Activated CD4-positive, alpha-beta T cell treated with anti-CD3 and anti-CD28 coated beads, Interleukin-2, amount 50 U/mL, for 48 hours (primary cell): ENCODE measurements around the gene ARRDC4.
"Not testable (repeated sequence)": the region's sequence is repeated elsewhere in the genome, so short reads cannot be mapped to it uniquely, and the experiment has no call there.

ENCODE experiments used
- DNase-seq, 2 experiments: peaks; one replicate each; pipeline ENCODE4 v3.0.0-alpha.2; 2020

ARRDC4 gene

DNA sequence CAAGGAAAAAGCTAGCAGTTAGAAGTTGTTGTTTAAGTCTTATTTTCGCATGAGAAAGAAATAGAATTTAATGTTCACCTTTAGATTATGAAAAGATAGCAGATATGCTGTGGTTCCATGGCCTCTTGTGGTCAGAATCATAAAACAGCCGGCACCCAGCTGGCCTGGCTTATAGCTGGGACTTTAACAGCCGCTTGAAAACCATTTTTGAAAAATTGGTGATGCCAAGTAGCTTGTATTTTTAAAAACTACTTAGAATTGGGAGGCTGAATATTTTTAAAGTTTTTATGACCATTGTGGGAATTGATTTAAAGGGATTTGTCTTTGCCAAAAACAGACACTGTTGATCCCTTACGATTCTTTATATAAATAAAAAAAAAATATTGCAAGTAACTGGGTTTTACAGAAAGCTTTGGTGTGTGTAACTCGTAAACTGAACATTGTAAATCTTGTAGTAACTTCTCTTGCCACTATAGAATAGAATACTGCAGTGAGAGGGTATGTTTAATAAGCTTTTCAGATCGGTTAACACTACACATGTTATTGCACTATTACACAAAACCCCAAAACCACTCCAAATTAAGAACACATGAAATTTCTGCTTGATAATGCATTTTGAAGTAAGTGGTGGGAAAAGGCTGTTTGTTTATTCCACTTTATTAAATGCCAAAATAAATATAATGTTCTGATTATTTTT is 6.6 kb downstream of the ARRDC4 start:
- no peak for DNase-seq

DNA sequence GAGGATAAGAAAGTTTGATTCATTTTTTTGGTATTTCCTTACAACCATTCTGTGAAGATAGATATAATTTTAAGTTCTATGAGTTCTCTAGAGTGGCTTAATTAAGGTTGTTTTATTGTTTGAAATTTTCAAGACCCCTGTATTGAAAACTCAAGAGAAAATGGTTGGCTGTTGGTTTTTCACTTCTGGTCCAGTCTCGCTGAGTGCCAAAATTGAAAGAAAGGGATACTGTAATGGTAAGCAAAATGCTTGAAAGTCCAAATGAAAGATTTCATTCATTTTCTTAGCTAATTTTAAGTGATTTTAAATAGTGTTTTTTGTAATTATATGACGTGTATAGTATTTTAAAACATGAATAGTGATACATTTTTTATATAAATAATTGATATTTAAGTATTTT is 7.4 kb downstream of the ARRDC4 start:
- no peak for DNase-seq

DNA sequence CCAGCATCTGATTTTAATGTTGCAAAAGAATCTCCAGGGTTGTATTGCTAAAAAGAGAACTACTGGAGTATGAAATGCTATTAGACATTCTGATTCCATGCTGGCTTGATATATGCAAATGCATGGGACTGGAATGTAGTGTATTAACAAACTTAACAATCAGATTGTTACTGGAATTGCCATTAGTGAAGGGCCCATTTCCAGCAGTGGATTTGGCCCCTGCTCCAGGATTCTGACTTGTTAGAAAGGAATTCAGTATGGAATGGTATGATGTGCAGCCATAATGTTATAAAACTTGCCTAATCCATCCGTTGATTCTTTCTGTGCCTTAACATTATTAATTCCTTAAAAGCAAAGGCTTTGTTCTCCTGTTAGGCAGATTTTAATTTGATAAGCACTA is 7.9 kb downstream of the ARRDC4 start:
- DNase-seq: no peak

DNA sequence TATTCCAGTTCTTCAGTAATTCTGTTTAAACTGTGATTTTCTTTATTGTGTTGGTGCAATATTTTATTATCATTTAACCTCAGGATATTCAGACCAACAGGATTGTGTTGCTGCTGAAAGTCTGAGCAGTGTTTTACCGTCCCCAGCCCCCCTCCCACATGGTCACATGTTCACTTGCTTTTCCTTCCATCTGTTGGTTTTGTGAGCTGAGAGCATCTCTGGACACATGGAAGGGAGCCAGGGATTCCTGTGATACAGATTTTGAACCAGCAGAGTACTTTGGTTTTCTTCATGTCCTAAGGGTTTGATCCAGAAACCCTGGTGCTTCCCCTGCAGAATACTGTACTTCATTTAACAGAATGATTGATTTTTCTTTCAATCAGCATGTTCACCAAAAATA is 11.9 kb downstream of the ARRDC4 start:
- DNase-seq: no peak

DNA sequence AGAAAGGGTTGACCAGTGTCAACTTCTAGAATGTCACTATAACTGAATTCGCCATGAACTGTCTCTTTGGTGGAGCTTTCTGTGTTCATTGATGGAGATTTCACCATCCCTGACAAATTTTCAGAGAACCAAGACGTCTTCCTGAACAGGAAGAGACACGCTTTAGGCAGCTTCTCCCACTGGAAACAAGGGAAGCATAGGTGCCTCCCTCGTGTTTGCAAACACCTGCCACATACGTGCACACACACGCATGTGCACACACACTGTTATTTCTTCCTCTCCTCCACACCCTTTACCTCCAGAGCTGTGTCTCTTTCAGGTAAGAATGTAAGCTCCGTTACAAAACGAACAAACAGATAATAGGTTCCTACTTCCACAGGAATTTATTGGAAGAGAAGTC is 15.6 kb downstream of the ARRDC4 start:
- DNase-seq: no peak

DNA sequence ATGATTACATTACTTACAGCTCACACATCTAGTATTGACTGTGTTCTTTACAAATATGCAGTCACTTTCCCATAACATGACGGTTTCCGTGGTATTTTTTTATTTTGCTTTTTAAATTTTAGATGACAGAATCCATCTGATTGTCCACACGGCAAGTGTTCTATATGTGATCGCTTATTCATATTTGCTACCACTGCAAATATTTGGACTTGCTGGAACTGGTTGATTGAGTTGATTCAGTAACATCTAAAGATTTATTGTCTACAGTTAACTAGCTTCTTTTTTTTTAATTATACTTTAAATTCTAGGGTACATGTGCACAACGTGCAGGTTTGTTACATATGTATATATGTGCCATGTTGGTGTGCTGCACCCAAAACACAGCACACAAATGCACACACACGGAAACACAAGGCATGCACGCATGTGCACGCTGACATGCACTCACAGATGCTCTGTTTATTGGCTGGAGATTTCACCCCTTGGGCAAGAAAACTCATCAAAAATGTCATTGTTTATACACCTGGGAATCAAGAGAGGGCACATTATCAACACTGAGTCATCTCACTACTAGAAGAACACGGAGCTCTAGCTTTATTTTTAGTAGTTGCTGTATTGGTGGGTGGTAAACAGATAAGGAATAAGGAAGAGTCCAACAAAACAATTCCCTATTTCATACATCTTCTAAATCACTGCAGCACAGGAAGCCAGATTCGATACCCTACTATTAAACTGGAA is 16.4 kb downstream of the ARRDC4 start:
- DNase-seq: no peak

DNA sequence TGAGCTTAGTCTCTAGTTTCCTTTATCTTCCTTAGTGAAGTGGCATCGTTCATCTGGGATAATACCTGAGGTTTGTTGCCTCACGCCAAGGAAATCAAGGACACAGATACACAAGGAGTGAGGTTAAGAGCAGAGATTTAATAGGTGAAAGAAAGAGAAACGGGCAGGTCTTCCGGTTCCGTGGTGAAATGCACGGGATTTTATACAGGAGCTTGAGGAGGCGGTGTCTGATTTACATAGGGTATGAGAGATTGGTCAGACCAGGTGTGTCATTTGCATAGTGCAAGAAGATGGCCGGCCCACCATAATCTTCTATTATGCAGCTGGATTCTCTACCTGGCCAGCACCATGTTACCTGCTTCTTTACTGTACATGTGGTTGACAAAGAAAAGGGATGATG is 17.2 kb downstream of the ARRDC4 start:
- no peak for DNase-seq

DNA sequence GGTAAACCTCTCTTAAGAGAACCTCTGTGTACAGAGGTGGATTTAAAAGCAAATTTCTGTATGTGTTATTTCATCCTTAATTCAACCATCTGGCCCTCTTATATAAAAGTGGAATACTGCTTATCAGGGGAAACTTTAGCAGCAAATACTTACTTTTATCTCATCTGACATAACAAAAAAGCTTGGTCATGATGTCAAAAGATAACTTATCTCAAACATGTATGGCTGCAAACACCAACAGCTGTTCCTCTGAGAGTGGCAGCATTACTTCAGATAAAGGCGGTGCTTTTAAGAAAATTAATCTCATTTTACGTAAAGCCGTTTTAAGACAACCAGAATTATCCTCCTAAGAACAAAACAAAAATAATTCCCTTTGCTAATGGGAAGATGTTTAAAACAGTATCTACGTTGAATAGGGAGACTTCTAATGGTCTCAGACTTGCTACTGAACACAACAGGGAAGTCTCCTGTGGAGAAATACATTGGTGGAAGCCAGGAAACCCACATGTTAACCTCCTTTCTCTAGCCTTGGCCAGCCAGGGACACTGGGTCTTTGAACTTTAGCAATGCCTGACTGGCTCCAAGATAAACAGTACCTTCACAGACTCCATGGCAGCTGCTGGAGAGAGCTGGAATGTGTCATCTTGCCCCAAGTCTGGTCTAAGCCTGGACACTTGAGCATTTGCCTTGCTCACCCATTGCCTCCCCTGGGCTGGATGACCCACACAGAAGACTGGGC is 18.1 kb downstream of the ARRDC4 start:
- DNase-seq: no peak

DNA sequence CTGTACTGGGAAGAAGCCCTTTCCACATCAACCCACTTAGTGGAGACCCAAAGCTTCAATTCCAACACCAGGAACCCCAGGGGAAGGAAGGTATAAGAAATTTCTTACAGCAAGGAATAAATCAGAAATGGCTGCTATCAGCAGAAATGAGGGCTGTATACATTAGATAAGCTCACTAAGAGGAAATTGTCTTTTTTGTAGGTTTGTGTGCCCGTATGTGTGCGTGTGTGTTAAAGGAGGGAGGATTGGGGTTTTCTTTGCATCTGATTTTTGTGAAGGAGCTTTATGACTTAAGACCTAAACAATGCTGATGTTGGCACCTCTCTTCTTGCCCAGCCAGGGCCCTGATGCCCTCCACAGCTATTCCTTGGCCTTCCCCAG is 18.6 kb downstream of the ARRDC4 start:
- no peak for DNase-seq

DNA sequence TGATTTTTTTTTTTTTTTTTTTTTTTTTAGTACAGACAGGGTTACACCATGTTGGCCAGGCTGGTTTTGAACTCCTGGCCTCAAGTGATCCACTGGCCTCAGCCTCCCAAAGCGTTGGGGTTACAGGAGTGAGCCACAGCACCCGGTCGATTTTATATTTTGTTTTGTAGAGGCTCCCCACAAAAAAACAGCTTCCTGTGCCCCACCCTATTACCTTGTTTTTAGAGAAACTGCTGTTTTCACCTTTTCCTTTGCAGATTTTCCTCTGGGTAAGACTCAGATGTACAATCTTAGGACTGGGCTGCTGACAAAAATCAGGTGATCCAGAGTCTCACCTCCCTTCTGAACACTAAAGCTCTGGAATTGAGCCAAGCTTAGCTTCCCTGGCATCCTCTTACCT is 20.6 kb downstream of the ARRDC4 start:
- no peak for DNase-seq

DNA sequence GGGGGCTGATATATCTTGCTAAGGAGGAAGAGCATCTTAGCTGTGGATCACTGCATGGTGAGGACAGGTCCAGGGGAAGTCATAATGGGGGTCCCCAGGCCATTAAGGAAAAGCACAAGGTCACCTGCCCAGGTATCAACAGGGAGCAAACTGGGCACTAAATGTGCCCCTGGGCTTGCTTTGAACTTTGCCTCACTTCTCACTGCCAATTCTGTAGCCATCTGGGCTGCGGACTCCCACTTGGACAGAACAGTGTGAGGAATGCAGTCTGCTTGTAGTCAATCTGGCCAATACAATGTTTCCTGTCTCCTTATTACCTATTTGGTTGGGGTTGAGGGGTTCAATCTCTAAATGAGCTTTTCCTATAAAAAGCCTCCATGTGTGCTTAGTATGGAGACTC is 21.3 kb downstream of the ARRDC4 start:
- no peak for DNase-seq

DNA sequence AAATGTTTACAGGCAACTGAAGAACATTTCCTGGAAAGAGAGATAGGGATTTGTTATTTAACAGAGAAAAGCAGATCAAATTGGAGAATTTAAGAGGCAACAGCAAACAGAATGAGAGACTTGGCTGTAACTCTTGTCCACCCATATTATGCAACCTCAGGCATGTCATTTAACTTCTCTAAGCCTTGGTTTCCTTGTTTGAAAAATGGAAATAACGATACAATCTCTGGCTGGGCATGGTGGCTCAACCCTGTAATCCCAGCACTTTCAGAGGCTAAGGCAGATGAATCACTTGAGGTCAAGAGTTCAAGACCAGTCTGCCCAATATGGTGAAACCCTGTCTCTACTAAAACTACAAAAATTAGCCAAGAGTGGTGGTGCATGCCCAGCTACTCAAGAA is 23.7 kb downstream of the ARRDC4 start:
- DNase-seq: no peak

DNA sequence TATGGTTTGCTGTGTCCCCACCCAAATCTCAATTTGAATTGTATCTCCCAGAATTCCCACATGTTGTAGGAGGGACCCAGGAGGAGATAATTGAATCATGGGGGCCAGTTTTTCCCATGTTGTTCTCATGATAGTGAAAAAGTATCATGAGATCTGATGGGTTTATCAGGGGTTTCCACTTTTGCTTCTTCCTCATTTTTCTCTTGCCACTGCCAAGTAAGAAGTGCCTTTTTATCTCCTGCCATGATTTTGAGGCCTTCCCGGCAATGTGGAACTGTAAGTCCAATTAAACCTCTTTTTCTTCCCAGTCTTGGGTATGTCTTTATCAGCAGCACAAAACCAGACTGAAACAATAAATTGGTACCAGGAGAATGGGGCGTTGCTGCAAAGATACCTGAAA is 25.5 kb downstream of the ARRDC4 start:
- not testable (repeated sequence) for DNase-seq

DNA sequence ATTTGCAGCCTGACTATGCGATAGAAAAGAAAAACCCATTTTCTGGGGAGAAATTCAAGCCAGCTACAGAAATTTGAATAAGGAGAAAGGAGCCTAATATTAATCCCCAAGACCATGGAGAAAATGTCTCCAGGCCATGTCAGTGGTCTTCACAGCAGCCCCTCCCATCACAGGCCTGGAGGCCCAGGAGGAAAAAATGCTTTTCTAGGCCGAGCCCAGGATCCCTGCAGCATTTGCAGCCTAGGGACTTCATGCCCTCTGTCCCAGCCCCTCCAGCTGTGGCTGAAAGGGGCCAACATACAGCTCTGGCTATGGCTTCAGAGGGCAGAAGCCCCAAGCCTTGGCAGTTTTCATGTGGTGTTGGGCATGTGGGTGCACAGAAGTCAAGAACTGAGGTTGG is 26.3 kb downstream of the ARRDC4 start:
- DNase-seq: no peak

DNA sequence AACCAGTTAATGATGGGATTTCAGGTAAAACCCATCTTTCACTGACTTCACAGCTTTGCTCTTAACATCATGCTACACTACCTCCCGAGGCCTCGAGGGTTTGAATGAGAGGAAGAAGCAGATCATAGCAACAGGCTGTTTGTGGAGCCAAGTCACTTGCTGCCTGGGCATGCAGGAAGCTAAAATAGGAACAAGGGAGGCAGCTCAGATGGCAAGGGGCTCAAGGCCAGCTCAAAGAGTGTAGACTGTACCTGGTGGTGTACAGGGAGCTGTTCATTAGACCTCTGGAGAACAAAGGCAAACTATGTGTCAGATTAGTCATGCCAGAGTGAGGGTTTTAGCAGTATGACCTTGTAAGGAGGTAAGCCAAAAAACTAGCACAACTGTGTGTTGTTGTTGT is 28.8 kb downstream of the ARRDC4 start:
- no peak for DNase-seq

DNA sequence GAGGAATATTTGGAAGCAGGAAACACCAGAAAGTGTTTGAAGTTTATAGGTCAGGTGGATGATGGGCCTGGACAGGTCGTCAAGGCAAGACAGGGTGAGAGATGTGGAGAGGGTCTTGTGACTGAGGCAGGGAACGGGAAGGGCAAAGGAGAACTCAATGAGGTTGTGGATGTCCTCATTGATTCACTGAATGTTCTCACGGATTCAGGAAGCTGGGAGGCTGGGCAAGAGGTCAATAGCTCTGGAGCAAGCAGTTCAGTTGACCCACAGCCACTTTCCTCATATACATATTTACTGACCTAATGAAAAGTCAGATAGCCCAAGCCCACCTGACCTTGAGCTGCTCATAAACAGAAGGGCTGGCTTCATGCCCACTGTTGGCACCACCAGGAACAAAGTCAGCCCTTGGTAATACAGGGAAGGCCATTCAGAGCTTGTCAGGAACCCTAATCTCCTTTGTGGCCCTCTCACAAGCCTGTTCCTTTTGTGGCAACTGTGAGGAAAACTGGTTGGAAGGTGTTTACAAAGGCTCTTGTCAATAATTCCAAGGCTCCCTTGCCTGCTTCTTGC is 31.6 kb downstream of the ARRDC4 start:
- no peak for DNase-seq

DNA sequence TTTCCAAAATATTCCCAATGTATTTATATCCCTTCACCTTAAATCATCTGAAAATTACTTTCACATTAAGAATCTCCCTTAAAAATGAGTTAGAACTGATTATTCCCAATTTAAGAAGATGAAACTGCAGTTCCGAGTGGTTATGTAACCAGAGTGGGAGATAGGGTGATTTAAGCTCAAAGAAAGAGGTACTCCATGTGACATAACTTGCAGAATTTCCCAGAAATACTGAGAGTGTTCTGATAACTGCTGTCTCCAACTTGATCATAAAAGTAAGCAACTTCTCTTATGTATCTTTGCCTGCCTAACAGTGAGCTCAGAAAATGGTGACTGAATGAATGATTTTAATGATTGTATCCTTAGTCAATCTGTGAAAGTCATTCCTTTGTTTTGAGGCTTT is 32.3 kb downstream of the ARRDC4 start:
- no peak for DNase-seq

DNA sequence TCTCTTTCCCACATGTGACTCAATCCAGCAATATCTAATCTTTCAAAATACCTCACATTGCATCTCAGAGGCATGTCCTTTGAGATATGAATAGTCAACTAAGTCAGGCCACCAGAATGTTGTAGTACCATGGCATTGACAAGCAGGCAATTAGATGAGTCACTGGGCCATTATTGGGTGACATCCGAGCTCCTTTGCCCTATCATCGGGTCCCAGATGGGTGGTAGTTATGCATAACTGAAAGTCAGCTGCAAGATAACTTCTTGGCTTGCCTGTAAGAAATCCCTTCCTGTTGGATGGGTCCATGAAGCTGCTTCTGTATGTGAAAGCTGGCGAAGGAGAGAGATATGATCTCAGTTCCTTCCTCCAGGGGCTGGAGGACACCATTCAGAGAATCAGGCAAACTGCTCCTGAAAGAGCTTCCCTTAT is 32.8 kb downstream of the ARRDC4 start:
- DNase-seq: no peak

DNA sequence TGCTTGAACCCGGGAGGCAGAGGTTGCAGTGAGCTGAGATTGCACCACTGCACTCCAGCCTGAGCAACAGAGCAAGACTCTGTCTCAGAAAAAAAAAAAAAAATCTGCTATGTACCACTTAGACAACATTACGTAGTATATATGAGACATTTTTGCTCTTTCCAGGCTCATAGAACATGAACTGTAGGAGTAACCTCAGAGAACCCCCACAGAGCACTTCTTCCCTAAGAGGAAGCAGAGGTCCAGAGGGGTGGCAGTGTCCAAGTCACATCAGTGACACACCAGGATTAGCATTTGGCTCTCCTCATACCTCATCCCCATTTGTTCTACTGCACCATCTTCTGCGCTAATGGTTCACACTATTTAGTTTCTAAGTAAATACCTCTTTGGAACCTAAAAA is 33.7 kb downstream of the ARRDC4 start:
- no peak for DNase-seq

DNA sequence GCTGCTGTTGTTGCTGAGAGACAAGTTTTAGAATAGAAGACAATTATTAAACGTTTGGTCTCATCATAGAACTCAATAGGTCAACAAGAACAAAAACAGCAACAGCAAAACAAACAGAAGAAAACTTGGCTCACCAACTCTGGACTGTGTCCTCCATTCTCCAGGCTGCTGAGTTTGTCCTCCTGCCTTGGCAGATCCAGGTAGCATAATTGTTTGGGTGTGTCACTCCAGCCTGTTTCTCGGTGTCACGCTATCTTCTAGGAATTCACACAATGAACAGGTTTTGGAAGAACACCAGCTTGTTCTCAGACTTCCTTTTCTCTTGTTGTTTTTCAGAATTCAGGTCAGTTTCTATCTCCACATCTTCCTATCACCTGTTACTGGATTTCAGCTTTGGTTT is 34.7 kb downstream of the ARRDC4 start:
- no peak for DNase-seq

DNA sequence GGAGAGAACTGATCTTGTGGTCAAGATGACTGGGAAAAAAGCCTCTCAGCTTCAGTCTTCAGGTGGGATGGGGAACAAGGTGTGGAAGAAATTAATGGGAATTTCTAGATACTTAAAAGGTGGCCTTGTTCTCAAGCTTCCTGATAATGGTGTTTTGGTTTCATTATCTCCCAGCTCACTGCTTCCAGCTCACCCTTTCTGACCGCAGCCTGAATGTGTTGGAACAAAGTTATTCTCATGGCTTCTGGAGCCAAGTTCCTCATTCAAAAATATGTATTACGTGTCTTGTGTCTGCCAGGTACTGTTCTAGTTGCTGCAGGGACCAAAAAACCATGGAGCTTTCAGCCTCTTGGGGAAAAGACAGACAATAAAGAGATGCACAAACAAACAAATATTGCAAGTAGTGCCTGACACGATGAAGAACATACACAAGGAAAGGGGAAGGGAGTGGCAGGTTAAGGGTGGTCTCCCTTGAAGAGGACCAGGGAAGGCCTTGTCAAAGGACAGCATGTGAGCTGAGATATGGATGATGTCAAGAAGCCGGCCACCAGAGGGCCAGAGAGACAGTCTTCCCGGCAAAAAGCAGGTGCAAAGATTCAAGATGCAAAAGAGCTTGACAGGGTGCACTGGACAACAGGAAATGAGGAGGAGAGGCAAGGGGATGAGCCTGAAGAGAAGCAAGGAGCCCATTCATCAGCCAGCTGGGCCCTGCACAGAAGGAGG is 35.5 kb downstream of the ARRDC4 start:
- DNase-seq: peak in 1 of 2 experiments; percentile 4

DNA sequence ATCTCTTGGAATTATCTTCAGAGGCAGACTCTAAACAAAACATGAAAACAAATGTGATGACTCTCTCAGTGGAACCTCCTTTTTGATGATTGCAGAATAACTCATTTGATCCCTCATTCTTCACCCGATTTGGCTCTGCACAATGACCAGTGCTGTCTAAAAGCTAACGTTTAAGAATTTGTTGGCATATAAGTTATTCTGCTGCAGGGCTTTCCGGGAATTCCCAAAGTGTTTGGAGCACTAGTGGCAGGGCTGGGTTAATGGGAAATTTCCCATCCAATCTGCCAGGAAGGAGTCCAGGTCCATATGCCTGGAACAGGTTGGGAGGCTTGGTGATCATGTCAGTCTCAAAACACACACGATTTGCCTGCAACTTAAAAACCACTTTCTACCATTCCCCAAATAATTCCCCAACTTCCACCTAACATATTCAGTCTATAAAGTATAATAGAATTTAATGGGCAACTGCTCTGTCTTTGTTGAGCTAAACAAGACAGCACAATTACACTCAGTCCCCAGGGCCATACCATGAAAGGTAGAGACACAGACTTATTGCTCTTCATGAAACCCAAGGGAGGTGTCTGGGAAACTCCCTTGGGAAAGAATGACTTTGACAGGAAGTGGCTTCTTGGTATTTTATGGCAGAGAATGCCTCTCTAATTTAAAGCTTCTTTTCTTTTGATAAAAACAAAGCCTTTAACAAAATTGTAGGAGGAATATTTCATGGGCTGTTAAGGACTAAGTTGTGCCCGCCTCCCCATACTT is 38.0 kb downstream of the ARRDC4 start:
- no peak for DNase-seq
